IPS-18c (cell line): ENCODE measurements around the gene AGBL1.
"Not testable (repeated sequence)": the region's sequence is repeated elsewhere in the genome, so short reads cannot be mapped to it uniquely, and the experiment has no call there.

Experiments used
- H3K4me3 ChIP-seq: 2 replicates; pipeline ENCODE4 v1.7.0; 2013; ENCODE audit warnings: low read depth, mild to moderate bottlenecking, low read length, moderate library complexity; ENCODE audit not compliant: insufficient read depth
- H3K9me3 ChIP-seq: one replicate; pipeline ENCODE4 v1.6.1; 2013; ENCODE audit warnings: mild to moderate bottlenecking, low read length, moderate library complexity; ENCODE audit not compliant: control insufficient read depth, insufficient read depth

Gene AGBL1

GRCh38 chr15:86483936-86484335, 404.3 kb downstream of the AGBL1 start:
- H3K4me3 ChIP-seq, result no peak overlapping the region
- H3K9me3 ChIP-seq, result no peaks in the 10 kb centered on the region

- Histone ChIP-seq H3K4me3 (no peak overlapping the region), H3K9me3 (no peaks in the 10 kb centered on the region)
These were observed 408.4 kb downstream of the AGBL1 start for GRCh38 chr15:86488046-86488445.

GRCh38 chr15:86489981-86490380, 410.3 kb downstream of the AGBL1 start:
- Histone ChIP-seq H3K9me3 (no peaks in the 10 kb centered on the region), H3K4me3 (no peak overlapping the region)

DNA sequence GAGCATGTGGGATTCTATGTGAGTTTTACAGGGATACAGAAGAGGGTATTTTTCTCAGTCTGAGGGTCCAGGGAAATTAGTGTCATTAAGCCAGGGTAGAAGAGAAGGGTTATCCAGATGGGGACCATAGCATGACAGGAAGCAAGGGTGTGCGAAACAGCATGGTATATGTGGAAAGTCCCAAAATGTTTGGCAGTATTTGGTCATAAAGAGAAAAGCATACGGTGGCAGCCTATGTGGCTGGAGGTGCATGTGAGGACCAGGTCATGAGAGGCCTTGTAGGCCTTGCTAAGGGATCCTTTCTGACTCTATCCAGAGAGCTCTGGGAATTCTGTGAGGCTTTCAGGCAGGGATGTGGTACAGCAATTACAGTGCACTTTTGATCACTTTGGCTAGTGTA, 411.4 kb downstream of the AGBL1 start:
- H3K9me3 ChIP-seq, result no peaks in the 10 kb centered on the region
- no peak overlapping the region for H3K4me3 ChIP-seq

DNA sequence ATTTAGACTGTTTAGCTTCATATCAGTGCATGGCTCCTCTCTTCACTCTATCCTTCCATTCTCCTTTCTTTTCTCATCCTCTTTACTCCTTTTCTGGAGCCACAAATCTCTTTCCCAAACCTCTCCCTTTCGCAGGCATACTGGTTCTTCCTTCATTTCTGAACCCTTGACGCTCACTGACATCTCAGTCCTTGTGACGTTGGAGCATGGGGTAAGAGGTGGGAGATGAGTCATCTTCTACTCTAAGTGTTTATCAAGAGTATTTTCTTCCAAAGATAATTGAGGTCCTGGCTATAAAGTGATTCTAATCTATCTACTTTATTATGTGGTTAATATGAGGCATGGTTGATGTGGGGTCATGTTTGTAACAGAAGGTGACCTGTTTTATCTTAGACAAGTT, 414.2 kb downstream of the AGBL1 start:
- Histone ChIP-seq H3K4me3 (no peak overlapping the region), H3K9me3 (no peaks in the 10 kb centered on the region)

DNA sequence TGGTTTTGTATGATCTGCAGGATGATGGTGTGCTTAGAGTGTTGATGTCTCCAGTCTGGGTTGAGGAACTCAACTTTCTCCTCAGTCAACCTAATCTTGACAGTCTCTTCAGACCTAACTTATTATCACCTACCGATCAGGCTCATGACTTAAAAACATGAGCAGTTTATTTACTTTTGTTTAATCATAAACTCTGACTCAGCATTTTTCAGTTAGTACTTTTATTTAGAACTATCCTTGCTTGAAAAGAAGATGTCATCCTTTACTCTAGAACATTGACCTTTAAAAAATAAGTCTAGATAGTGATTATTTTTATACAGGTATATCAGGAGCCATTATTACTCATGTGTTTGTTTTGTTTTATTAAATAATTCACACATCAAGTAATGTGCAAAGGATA, 414.8 kb downstream of the AGBL1 start:
- Histone ChIP-seq H3K4me3 (no peak overlapping the region), H3K9me3 (no peaks in the 10 kb centered on the region)

DNA sequence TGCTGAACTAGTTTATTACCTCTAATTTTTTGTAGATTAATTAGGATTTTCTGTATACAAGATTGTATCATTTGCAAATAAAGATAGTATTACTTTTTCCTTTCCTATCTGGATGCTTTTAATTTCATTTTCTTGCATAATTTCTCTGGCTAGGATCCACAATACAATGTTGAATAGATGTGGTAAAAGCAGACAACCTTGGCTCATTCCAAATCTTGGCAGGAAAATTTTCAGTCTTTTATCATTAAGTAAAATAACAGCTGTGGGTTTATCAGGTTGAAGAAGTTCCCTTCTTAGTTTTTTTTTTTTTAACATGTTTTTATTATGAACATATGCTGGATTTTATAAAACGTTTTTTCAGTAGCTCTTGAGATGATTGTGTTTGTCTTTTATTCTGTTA, 422.6 kb downstream of the AGBL1 start:
- Histone ChIP-seq H3K9me3 (no peaks in the 10 kb centered on the region), H3K4me3 (no peak overlapping the region)

DNA sequence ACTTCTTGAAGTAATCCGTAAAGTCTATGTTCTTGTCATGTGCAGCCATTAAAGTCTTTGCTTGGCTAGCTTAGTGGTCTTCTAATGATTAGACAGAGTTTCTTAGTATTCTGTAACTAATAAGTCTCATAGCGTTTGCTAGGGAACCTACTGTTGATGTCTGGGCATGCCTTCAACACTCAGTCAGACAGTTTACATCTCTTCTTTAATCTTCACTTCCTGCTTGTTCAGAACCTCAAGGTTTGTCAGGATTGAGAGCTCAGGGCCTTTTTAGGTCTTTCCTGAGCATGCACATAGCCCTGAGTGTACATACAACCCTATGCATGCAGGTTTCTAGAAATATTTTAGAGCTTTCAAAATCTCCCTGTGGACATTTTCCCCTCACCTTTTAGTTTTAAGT, 426.3 kb downstream of the AGBL1 start:
- no peaks in the 10 kb centered on the region for H3K9me3 ChIP-seq
- H3K4me3 ChIP-seq, result no peak overlapping the region

DNA sequence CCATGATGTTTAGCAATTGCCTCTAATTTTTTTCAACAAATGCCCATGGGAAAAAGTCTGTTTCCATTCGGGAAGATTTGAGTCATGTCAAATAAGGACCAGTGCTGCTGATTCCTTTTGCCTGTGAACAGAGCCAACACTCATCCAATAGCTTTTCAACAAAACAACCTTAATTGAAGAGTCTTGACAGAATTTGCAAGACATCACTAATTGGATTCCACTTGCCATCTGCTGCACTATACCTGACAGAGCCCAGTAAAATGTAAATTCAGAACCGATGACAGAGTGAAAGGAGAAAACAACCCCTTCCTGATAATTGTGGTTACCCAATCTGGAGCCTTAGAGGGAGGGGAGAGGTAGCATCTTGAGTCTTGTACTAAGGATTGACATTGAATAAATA, 426.7 kb downstream of the AGBL1 start:
- Histone ChIP-seq H3K9me3 (no peaks in the 10 kb centered on the region), H3K4me3 (no peak overlapping the region)

GRCh38 chr15:86515625-86516024, 436.0 kb downstream of the AGBL1 start:
- Histone ChIP-seq H3K9me3 (no peaks in the 10 kb centered on the region), H3K4me3 (no peak overlapping the region)

DNA sequence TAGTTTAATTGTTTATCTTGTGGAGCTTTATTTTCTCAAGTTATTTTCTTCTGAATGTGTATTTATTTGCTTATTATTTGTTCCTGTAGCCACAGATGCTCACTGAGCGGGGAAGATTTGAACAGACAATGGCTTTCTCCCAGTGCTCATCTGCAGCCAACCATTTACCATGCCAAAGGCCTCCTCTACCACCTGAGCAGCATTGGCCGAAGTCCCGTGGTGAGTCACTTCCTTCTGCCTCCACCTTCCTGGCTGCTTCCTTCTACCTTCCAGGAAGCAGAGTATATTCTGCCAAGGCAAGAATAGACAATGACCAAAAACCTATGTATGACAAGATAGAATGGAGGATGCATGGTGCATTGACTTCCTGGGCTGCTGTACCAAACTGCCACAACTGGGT, 443.1 kb downstream of the AGBL1 start:
- no peaks in the 10 kb centered on the region for H3K9me3 ChIP-seq
- H3K4me3 ChIP-seq, result no peak overlapping the region

DNA sequence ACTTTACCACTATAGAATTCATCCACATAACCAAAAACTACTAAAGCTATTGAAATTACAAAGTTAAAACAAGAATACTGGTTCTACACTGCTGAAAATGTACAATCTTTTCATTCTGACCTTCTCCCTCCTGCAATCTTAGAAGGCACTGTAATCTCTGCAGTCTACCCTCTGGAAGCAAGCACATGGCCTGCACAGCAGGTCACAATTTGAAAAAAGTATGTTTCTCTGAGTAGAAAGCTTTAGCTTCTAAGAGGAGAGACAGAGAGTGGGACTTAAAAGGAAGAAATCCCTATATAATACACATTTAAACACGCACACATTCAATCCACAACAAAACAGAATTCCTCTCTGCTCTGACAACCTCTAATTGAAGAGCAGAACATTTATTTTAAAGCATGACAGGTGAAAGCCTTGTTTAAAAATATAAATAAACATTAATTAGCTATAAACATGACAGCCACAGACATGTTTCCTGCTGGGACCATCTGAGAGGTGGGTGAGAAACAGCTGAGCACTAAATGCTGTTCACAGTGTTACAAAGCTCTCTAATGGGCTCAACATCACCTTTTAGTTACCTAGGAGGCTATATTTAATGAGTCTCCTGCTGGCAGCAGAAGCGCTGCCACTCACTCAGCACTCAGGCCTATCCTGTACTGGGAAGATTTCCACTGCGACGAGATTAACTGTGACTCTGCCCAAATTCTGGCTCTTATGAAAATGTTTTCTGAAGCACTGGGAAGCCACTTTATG, 447.4 kb downstream of the AGBL1 start:
- no peaks in the 10 kb centered on the region for H3K9me3 ChIP-seq
- H3K4me3 ChIP-seq, result no peak overlapping the region

GRCh38 chr15:86528094-86528493, 448.4 kb downstream of the AGBL1 start:
- not testable (repeated sequence) for H3K4me3 ChIP-seq, H3K9me3 ChIP-seq

GRCh38 chr15:86538141-86538540, 458.5 kb downstream of the AGBL1 start:
- no peak overlapping the region for H3K4me3 ChIP-seq
- no peaks in the 10 kb centered on the region for H3K9me3 ChIP-seq

- Histone ChIP-seq H3K4me3 (no peak overlapping the region), H3K9me3 (no peaks in the 10 kb centered on the region)
These were observed 461.3 kb downstream of the AGBL1 start for GRCh38 chr15:86540840-86541467.

- no peak overlapping the region for H3K4me3 ChIP-seq
- no peaks in the 10 kb centered on the region for H3K9me3 ChIP-seq
These were observed 461.9 kb downstream of the AGBL1 start for GRCh38 chr15:86541540-86541939.

DNA sequence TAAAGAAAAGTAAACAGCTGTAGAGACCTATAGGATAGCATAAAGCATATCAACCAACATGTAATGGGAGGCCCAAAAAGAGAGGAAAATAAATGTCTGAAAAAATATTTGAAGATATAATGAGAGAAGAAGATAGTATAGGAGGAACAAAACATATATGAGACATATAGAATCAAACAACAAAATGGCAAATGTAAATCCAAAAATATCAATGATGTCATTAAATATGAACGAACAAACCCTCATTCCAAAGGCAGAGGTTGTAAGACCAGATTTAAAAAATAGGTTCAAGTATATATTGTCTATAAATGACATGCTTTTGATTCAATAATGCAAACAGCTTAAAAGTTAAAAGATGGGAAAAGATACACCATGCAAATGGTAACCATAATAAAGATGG, 470.4 kb downstream of the AGBL1 start:
- H3K9me3 ChIP-seq, result no peaks in the 10 kb centered on the region
- no peak overlapping the region for H3K4me3 ChIP-seq

DNA sequence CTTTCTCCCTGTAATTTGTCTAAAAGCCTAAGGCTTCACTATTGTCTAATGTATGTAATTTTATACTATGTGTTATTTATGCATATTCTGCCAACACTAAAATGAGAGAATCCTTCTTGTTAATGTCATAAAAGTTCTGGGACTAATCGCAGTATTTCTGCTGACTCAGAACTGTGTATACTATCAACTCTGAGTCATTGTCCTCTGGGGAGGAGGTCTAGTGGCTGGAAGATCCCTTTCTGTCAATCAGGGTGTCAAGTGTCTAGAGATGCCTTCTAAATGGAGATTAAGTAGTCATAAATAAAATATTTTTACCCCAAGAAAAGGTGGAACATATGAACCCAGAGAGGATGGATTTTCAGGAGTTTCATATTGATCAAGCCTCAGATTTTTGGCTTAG, 473.4 kb downstream of the AGBL1 start:
- Histone ChIP-seq H3K4me3 (no peak overlapping the region), H3K9me3 (no peaks in the 10 kb centered on the region)

- Histone ChIP-seq H3K9me3 (no peaks in the 10 kb centered on the region), H3K4me3 (no peak overlapping the region)
These were observed 475.4 kb downstream of the AGBL1 start for GRCh38 chr15:86555098-86555497.
